HG02970 (cell line): ENCODE results near the gene OGT.
"Not testable (repeated sequence)": the region's sequence is repeated elsewhere in the genome, so short reads cannot be mapped to it uniquely, and the experiment has no call there.

Experiments used
- ATAC-seq: cut with Tn5 transposase; IDR thresholded peaks from one replicate; pipeline ENCODE4 v1.9.1; 2021; ENCODE audit warnings: mild to moderate bottlenecking, moderate library complexity, moderate number of reproducible peaks; ENCODE audit not compliant: unreplicated experiment, low FRiP score

The OGT gene

DNA sequence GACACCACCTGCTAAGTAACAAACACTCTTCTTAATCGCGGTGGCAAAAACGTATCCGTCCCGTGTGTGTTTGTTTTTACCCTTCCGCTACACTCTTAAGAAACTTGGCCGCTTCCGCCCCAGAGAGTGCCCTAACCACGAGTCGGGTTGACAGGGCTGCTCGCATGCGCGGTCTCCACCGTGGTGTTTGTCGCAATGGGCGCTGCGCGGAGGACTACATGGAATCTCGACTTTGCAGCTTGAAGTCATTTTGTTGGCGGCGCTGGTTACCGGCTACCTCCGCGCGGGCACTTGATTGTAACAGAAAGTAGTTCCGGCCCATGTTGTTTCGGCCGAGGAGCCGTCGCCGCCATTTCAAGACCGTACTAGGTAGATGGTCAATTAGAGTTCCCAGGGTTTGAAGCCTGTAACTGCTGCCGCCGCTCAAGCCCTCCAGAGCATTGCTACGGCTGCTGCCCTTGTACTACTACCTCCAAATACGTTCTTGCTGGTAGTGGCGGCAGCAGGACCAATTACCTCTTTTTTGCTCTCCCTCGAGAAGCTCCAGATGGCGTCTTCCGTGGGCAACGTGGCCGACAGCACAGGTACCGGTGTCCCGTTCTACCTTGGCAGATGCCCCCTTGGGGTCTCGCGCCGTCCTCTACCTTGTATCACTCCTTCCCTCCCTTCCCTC lies at the start of gene OGT:
TSS of gene OGT (plus strand) at position 352 of the 673 bp plus-strand sequence. CDS start at position 548, 196 bp downstream.
- ATAC-seq: peak; percentile 68

DNA sequence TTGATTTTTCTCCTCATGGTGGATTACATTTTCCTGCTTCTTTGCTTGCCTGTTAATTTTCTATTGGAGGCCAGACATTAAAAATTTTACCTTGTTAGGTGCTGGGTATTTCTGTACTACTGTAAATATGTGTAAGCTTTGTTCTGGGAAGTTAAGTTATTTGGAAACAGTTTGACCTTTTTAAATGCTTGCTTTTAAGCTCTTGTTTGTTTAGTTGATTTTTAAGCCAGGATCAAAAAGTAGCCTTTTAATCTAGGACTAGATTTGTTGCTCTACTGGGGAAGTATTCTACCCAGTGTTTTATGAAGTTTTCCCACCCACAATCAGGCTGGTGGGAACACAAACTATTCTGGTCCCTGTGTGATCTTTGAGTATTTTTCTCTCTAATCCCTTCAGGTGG lies 45.1 kb upstream of the OGT start:
- no peak for ATAC-seq

DNA sequence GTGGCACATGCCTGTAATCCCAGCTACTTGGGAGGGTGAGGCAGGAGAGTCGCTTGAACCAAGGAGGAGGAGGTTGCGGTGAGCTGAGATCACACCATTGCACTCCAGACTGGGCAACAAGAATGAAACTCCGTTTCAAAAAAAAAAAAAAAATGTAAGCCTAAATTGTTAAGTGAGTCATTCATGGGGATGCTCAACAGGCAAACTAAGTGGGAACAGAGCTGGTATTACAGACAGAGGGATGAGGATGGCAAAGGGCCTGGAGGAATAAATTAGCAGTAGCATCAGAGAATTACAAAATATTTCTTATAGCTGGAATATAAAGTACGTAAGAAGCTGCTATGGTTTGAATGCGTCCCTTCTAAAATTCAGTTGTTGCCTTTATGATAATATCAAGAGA lies 43.4 kb upstream of the OGT start:
- ATAC-seq: no peak

GRCh38 chrX:71492231-71493065 lies 40.5 kb upstream of the OGT start:
- no peak for ATAC-seq

DNA sequence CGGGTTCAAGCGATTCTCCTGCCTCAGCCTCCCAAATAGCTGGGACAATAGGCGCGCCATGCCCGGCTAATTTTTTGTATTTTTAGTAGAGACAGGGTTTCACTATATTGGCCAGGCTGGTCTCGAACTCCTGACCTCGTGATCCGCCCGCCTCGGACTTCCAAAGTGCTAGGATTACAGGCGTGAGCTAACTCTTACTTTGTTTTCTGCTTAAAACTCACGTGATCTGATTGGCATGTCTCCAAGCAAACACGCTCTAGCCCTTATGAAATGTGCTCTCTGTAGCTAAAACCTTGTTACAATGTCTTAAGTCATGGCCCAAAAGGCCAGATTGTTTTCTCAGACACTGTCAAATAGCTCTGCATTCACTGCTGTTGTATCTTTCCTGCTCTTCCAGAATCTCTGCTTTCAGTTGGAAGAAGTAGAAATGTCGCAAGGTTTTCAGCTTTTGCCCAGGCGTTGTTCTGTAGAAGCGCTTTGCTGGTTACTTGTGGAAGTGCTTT lies 39.7 kb upstream of the OGT start:
- ATAC-seq: no peak

DNA sequence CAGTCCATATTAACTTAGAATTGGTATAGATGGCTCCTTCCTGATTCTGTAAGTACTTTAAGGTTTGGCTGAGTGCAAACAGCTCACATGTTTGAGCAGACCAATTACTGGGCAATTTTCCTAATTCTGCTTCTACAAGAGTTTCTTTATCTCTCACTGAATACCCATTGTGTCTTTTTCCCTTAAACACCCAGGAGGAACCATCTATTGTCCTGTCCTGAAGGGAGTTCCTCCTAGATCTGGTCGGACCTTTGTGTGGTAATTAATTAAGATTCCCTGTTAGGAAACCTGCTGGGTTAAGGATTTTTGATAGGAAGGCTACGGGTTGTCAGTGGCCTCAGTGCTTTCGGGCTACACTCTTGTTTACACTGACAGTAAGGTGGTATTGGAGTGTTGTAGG lies 36.9 kb upstream of the OGT start:
- not testable (repeated sequence) for ATAC-seq

GRCh38 chrX:71496476-71496875 lies 36.4 kb upstream of the OGT start:
- ATAC-seq: no peak

GRCh38 chrX:71502080-71502479 lies 30.8 kb upstream of the OGT start:
- ATAC-seq: not testable (repeated sequence)

- ATAC-seq: no peak
These were observed 28.6 kb upstream of the OGT start for GRCh38 chrX:71504346-71504745.

DNA sequence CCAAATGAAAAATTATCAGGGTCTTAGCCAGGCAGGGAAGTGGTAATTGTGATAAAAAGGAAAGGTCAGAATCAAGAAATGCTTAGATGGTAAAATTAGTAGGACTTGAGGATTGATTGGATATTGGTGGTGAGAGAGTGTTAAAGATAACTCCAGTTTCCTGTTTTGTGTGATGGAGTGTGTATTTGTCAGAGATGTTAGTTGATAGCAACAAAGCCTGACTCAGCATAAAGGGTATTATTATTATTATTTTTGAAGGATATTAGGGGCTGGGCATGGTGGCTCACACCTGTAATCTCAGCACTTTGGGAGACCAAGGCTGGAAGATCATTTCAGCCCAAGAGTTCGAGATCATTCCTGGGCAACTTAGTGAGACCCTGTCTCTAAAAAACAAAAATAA lies 23.6 kb upstream of the OGT start:
- ATAC-seq: no peak

DNA sequence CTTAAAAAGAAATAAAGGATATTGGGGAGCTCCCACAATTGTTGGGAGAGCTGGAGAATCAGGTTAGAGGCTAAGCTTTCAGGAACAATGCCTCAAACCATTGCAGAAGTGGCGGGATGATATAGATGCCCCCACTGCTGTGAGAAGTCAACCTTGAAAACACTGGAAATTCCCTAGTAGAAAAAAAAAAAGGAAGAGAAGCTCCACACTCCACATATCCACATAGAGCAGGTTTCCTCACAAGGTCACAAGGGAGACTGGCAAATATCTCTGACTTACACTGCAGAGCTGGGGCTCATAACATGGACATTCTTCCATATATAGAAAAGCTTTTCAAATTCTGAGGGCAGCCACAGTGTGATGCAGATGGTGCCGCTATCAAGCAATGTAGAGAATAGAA lies 22.7 kb upstream of the OGT start:
- ATAC-seq: no peak

DNA sequence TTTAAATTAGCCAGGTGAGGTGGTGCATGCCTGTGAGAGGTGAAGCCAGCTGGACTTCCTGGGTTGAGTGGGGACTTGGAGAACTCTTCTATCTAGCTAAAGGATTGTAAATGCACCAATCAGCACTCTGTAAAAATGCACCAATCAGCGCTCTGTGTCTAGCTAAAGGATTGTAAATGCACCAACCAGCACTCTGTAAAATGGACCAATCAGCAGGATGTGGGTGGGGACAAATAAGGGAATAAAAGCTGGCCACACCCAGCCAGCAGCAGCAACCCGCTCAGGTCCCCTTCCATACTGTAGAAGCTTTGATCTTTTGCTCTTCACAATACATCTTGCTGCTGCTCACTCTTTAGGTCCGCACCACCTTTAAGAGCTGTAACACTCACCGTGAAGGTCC lies 19.2 kb upstream of the OGT start:
- ATAC-seq: not testable (repeated sequence)

GRCh38 chrX:71514367-71515037 lies 18.4 kb upstream of the OGT start:
- no peak for ATAC-seq

GRCh38 chrX:71515038-71515396 lies 17.9 kb upstream of the OGT start:
- ATAC-seq: no peak

DNA sequence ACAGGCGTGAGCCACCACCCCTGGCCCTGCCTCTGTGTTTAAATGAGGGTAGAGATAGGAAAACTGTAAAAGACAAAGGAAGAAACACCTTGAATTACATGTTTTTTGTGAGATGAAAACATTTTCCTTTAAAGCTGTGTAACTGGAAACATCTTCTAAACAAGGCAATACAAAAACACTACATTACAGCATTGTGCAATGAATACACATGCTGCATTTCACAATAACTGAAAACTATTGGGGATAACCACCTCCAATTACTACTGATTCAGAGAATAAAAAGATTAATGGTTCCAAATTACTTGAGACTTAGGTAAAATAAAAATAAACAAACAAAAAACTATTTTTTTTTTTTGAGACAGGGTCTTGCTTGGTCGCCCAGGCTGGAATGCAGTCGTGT lies 7.6 kb upstream of the OGT start:
- no peak for ATAC-seq

- peak; percentile 8 for ATAC-seq
These were observed 689 bp upstream of the OGT start for GRCh38 chrX:71532078-71532752.

GRCh38 chrX:71533516-71533850 lies 579 bp downstream of the OGT start:
- no peak for ATAC-seq

- ATAC-seq: no peak
These were observed 1.1 kb downstream of the OGT start for GRCh38 chrX:71533851-71534561.

DNA sequence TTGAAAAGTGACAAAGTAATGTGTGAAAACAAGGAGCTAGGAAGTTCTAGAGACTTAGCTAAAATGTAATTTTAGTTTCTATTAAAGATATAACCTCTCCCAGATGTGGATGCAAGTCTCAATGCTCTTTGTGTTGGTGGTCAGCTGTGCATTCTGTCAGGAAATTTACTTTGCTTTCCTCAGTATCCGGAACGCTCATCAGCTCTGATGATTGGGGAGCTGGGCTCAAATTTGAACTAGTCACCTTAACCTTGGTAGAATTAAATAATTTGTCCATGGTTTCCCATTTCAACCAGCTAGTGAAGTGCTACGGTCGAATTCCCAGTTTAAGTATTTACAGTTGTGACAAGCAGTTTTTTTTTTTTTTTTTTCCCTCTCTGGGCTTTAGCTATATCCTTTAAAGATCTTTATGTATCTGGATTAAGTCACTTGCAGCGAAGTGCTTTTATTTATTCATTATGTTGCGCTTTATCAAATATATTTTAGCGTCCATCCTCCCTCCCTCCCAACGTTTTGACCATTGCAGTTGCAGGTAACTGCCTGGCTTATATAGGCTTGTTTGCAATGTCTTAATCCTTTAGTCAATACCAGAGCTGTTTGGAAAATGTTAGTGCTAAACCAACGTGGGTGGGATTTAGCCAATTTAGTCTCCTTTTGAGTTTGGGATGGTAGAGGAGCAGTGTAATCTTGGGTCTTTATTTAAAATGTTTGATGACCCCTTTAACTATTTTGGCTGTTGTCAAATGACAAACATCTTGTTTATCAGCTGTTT lies 2.1 kb downstream of the OGT start:
- no peak for ATAC-seq
